HCT116 (cell line): ENCODE results near the gene CTDSPL2.

Experiments used
- EZH2 ChIP-seq: fragments of 200-600 bp; sonication (generic); IDR thresholded peaks from 2 replicates; pipeline ENCODE4 v1.6.1; 2017; ENCODE audit warnings: antibody characterized with exemption, mixed run types
- EZH2phosphoT487 ChIP-seq: fragments of 200-600 bp; IDR thresholded peaks from 2 replicates; pipeline ENCODE4 v1.6.1; 2018; ENCODE audit warnings: antibody characterized with exemption, borderline replicate concordance
- JUND ChIP-seq: IDR thresholded peaks from 2 replicates; pipeline ENCODE4 v1.6.1; 2012
- POLR2A ChIP-seq: IDR thresholded peaks from 2 replicates; pipeline ENCODE4 v1.7.0; 2011; ENCODE audit warnings: borderline replicate concordance; ENCODE audit not compliant: insufficient read depth, insufficient read length; ENCODE audit errors: extremely low read depth
- POLR2AphosphoS5 ChIP-seq: IDR thresholded peaks from 2 replicates; pipeline ENCODE4 v1.6.1; 2011; ENCODE audit warnings: mild to moderate bottlenecking, low read depth, low read length, moderate library complexity
- RAD21 ChIP-seq: IDR thresholded peaks from 2 replicates; pipeline ENCODE4 v1.6.1; 2012; ENCODE audit warnings: low read depth, mild to moderate bottlenecking
- SRF ChIP-seq: IDR thresholded peaks from 2 replicates; pipeline ENCODE4 v1.6.1; 2012; ENCODE audit warnings: low read depth
- YY1 ChIP-seq: IDR thresholded peaks from 2 replicates; pipeline ENCODE4 v1.6.1; 2011; ENCODE audit warnings: low read length, low read depth, moderate library complexity, mild to moderate bottlenecking; ENCODE audit not compliant: insufficient replicate concordance; ENCODE audit errors: extremely low read depth
- ZNF274 ChIP-seq: fragments of 200-500 bp; sonication (Bioruptor generic); IDR thresholded peaks from 2 replicates; pipeline ENCODE4 v1.6.1; 2014; ENCODE audit warnings: mild to moderate bottlenecking, low read depth, low read length, inconsistent platforms
- TF ChIP-seq, protein P1 (sequence below), 3 experiments: fragments of 200-600 bp in 1 of 3; sonication (generic) in 1 of 3; IDR thresholded peaks in 2 of 3; conservative IDR thresholded peaks in 1 of 3; 2 replicates each; pipeline ENCODE4 v1.5.1; 2012 to 2017; ENCODE audit warnings: low read depth in 2 of 3, low read length in 2 of 3, antibody characterized with exemption in 1 of 3, borderline replicate concordance in 1 of 3, control low read depth in 1 of 3, mild to moderate bottlenecking in 1 of 3, mixed read lengths in 1 of 3, mixed run types in 1 of 3, moderate library complexity in 1 of 3; ENCODE audit not compliant: insufficient read depth in 1 of 3
- TF ChIP-seq, protein P2 (sequence below): IDR thresholded peaks from 2 replicates; pipeline ENCODE4 v1.6.1; 2012
- TF ChIP-seq, protein P3 (sequence below): IDR thresholded peaks from 2 replicates; pipeline ENCODE4 v1.6.1; 2012

DNA sequence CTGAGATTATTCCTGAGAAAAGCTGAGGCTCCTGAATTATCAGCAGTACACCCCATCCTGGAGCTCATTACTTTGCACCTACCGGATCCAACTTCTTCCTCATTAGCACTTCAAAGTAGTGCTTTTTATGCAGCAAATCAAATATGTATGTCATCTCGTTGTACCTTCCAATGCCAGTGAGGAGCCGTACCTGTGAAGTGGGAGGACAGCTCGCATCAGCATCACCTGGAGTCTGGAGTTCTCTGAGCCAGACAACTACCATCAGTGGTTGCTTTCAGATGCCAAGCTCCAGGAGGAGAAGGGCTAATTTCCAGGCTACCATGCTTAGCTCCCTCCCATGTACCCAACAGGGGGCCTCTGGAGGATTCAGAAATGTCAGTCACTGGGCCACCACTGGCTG, 141.9 kb downstream of the CTDSPL2 start:
- TF ChIP-seq RAD21: no peak
- TF ChIP-seq EZH2phosphoT487: no peak
- TF ChIP-seq, protein P1, sequence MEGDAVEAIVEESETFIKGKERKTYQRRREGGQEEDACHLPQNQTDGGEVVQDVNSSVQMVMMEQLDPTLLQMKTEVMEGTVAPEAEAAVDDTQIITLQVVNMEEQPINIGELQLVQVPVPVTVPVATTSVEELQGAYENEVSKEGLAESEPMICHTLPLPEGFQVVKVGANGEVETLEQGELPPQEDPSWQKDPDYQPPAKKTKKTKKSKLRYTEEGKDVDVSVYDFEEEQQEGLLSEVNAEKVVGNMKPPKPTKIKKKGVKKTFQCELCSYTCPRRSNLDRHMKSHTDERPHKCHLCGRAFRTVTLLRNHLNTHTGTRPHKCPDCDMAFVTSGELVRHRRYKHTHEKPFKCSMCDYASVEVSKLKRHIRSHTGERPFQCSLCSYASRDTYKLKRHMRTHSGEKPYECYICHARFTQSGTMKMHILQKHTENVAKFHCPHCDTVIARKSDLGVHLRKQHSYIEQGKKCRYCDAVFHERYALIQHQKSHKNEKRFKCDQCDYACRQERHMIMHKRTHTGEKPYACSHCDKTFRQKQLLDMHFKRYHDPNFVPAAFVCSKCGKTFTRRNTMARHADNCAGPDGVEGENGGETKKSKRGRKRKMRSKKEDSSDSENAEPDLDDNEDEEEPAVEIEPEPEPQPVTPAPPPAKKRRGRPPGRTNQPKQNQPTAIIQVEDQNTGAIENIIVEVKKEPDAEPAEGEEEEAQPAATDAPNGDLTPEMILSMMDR (IDR thresholded peaks at IDR 0.05 in 2 of 3, conservative IDR thresholded peaks at IDR 0.05 in 1 of 3; ENCODE audit: borderline replicate concordance in 1 of 3, insufficient read depth in 1 of 3, low read depth in 2 of 3, low read length in 2 of 3): no peak
- no peak for TF ChIP-seq POLR2A
- TF ChIP-seq, protein P2, sequence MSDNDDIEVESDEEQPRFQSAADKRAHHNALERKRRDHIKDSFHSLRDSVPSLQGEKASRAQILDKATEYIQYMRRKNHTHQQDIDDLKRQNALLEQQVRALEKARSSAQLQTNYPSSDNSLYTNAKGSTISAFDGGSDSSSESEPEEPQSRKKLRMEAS: no peak
- TF ChIP-seq JUND: no peak
- no peak for TF ChIP-seq POLR2AphosphoS5
- TF ChIP-seq, protein P3, sequence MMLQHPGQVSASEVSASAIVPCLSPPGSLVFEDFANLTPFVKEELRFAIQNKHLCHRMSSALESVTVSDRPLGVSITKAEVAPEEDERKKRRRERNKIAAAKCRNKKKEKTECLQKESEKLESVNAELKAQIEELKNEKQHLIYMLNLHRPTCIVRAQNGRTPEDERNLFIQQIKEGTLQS: no peak
- TF ChIP-seq SRF: no peak
- no peak for TF ChIP-seq EZH2
- no peak for TF ChIP-seq YY1
- TF ChIP-seq ZNF274: no peak
